Measurements from ENCODE around the gene GNA12. TPM values are rescaled to one million over a fixed set of nuclear protein-coding genes. Genes with fewer than 3 reads are reported as not detected.

GNA12 gene
- total RNA-seq, 2 experiments from 2014 or later: 19.5 to 22.6 TPM

GRCh38 chr7:2715341-2716231 lies 128.5 kb downstream of the GNA12 start:
- no peak overlapping the region for H3K4me3 Mint-ChIP-seq
- intact Hi-C loops (cut with DNase I, micrococcal nuclease): loop anchor here in 1 of 2 experiments (5.0 kb wide), 1 partner anchor 147 kb away; no protein-coding TSS in a partner anchor
- no peaks in the 10 kb centered on the region for H3K27me3 Mint-ChIP-seq
- no peaks in the 10 kb centered on the region for H3K9me3 Mint-ChIP-seq (ENCODE audit: low read depth)
- DNase-seq (peak; percentile 71), ATAC-seq (peak; percentile 63)
- H3K4me1 Mint-ChIP-seq: peaks cover 68% of the 10 kb centered on the region
- peak overlapping the region; percentile 44 for H3K27ac Mint-ChIP-seq
- CTCF ChIA-PET: interaction anchor here (0.5 to 1.7 kb wide), 7 partner anchors 17 to 264 kb away, joined by 3 to 8 read pairs (median 3); no protein-coding TSS in a partner anchor
- H3K36me3 Mint-ChIP-seq (ENCODE audit: low read depth): peaks cover 9% of the 10 kb centered on the region
- POLR2A ChIA-PET: interaction anchor here (0.9 to 1.3 kb wide), 2 partner anchors 17 to 43 kb away, joined by 3 read pairs; no protein-coding TSS in a partner anchor

- ATAC-seq (no peak), DNase-seq (no peak)
- peak overlapping the region; percentile 44 for H3K27ac Mint-ChIP-seq
- no peak overlapping the region for H3K4me3 Mint-ChIP-seq
- no peaks in the 10 kb centered on the region for H3K9me3 Mint-ChIP-seq (ENCODE audit: low read depth)
- ChIA-PET CTCF (interaction anchor here (1.3 kb wide), 2 partner anchors 33 to 264 kb away, joined by 3 read pairs; no protein-coding TSS in a partner anchor), POLR2A (no interaction called here)
- intact Hi-C loops (cut with DNase I, micrococcal nuclease): loop anchor here in 1 of 2 experiments (5.0 kb wide), 1 partner anchor 148 kb away; no protein-coding TSS in a partner anchor
- no peaks in the 10 kb centered on the region for H3K27me3 Mint-ChIP-seq
- peaks cover 9% of the 10 kb centered on the region for H3K36me3 Mint-ChIP-seq (ENCODE audit: low read depth)
- peaks cover 70% of the 10 kb centered on the region for H3K4me1 Mint-ChIP-seq
Observed at GRCh38 chr7:2714636-2715035, 129.5 kb downstream of the GNA12 start.

- no peaks in the 10 kb centered on the region for H3K9me3 Mint-ChIP-seq (ENCODE audit: low read depth)
- intact Hi-C loops (cut with DNase I, micrococcal nuclease): no loop called here
- POLR2A ChIA-PET: no interaction called here
- H3K4me3 Mint-ChIP-seq: no peak overlapping the region
- no peak for ATAC-seq
- H3K27ac Mint-ChIP-seq: no peak overlapping the region
- peaks cover 68% of the 10 kb centered on the region for H3K4me1 Mint-ChIP-seq
- no peak for DNase-seq
- peaks cover 9% of the 10 kb centered on the region for H3K36me3 Mint-ChIP-seq (ENCODE audit: low read depth)
- CTCF ChIA-PET: interaction anchor here (0.5 to 1.3 kb wide), 5 partner anchors 22 to 343 kb away, joined by 3 to 5 read pairs (median 3); no protein-coding TSS in a partner anchor
- no peaks in the 10 kb centered on the region for H3K27me3 Mint-ChIP-seq
Observed at GRCh38 chr7:2713978-2714377, 130.1 kb downstream of the GNA12 start.

GRCh38 chr7:2713370-2713769 lies 130.7 kb downstream of the GNA12 start:
- Mint-ChIP-seq H3K27me3 (no peaks in the 10 kb centered on the region), H3K27ac (no peak overlapping the region), H3K36me3 (ENCODE audit: low read depth) (peaks cover 7% of the 10 kb centered on the region), H3K4me3 (no peak overlapping the region), H3K9me3 (ENCODE audit: low read depth) (no peaks in the 10 kb centered on the region), H3K4me1 (peaks cover 62% of the 10 kb centered on the region)
- no peak for ATAC-seq
- intact Hi-C loops (cut with DNase I, micrococcal nuclease): no loop called here
- ChIA-PET POLR2A (no interaction called here), CTCF (interaction anchor here (0.7 to 1.3 kb wide), 7 partner anchors 11 to 537 kb away, joined by 3 to 7 read pairs (median 3); no protein-coding TSS in a partner anchor)
- DNase-seq: peak; percentile 26

- Mint-ChIP-seq H3K9me3 (ENCODE audit: low read depth) (no peaks in the 10 kb centered on the region), H3K4me3 (no peak overlapping the region), H3K36me3 (ENCODE audit: low read depth) (peaks cover 1% of the 10 kb centered on the region), H3K4me1 (peaks cover 51% of the 10 kb centered on the region), H3K27me3 (no peaks in the 10 kb centered on the region), H3K27ac (no peak overlapping the region)
- no peak for ATAC-seq
- CTCF ChIA-PET: interaction anchor here (4.4 kb wide), 1 partner anchor 13 kb away, joined by 42 read pairs; no protein-coding TSS in a partner anchor
- POLR2A ChIA-PET: no interaction called here
- intact Hi-C loops (cut with DNase I, micrococcal nuclease): no loop called here
- no peak for DNase-seq
Observed at GRCh38 chr7:2711895-2712675, 132.0 kb downstream of the GNA12 start.

GRCh38 chr7:2710901-2711551 lies 133.1 kb downstream of the GNA12 start:
- DNase-seq: peak; percentile 54

GRCh38 chr7:2710286-2710655 lies 133.8 kb downstream of the GNA12 start:
- ATAC-seq (peak; percentile 27), DNase-seq (peak; percentile 64)
- Mint-ChIP-seq H3K4me3 (peak overlapping the region; percentile 55), H3K27ac (peak overlapping the region; percentile 47), H3K36me3 (ENCODE audit: low read depth) (peaks cover 1% of the 10 kb centered on the region), H3K27me3 (no peaks in the 10 kb centered on the region), H3K9me3 (ENCODE audit: low read depth) (no peaks in the 10 kb centered on the region), H3K4me1 (peaks cover 32% of the 10 kb centered on the region)
- intact Hi-C loops (cut with DNase I, micrococcal nuclease): no loop called here
- ChIA-PET CTCF (interaction anchor here (0.5 to 4.4 kb wide), 50 partner anchors 9 to 1572 kb away, joined by 3 to 42 read pairs (median 4); no protein-coding TSS in a partner anchor), POLR2A (interaction anchor here (1.3 kb wide), 1 partner anchor 48 kb away, joined by 3 read pairs; no protein-coding TSS in a partner anchor)

More at GRCh38 chr7:2710901-2711551, 133.1 kb downstream of the GNA12 start:
- intact Hi-C loops (cut with DNase I, micrococcal nuclease): no loop called here
- Mint-ChIP-seq H3K36me3 (ENCODE audit: low read depth) (peaks cover 1% of the 10 kb centered on the region), H3K4me3 (no peak overlapping the region), H3K9me3 (ENCODE audit: low read depth) (no peaks in the 10 kb centered on the region), H3K4me1 (peaks cover 40% of the 10 kb centered on the region), H3K27me3 (no peaks in the 10 kb centered on the region), H3K27ac (peak overlapping the region; percentile 77)
- CTCF ChIA-PET: interaction anchor here (0.5 to 4.4 kb wide), 22 partner anchors 9 to 670 kb away, joined by 3 to 42 read pairs (median 5); no protein-coding TSS in a partner anchor
- ATAC-seq: peak; percentile 35
- POLR2A ChIA-PET: interaction anchor here (1.3 kb wide), 1 partner anchor 47 kb away, joined by 3 read pairs; no protein-coding TSS in a partner anchor

- Mint-ChIP-seq H3K9me3 (ENCODE audit: low read depth) (no peaks in the 10 kb centered on the region), H3K27me3 (no peaks in the 10 kb centered on the region), H3K27ac (peak overlapping the region; percentile 47), H3K4me3 (peak overlapping the region; percentile 55), H3K36me3 (ENCODE audit: low read depth) (peaks cover under 1% of the 10 kb centered on the region), H3K4me1 (peaks cover 27% of the 10 kb centered on the region)
- ChIA-PET CTCF (interaction anchor here (0.5 to 4.4 kb wide), 51 partner anchors 8 to 1571 kb away, joined by 3 to 42 read pairs (median 4); no protein-coding TSS in a partner anchor), POLR2A (interaction anchor here (0.6 to 1.3 kb wide), 2 partner anchors 49 to 290 kb away, joined by 3 to 5 read pairs; no protein-coding TSS in a partner anchor)
- peak; percentile 93 for ATAC-seq
- peak; percentile 90 for DNase-seq
- intact Hi-C loops (cut with DNase I, micrococcal nuclease): loop anchor here (1.0 kb wide), 2 partner anchors 38 to 258 kb away; no protein-coding TSS in a partner anchor
Observed at GRCh38 chr7:2709553-2710285, 134.4 kb downstream of the GNA12 start.

GRCh38 chr7:2708547-2709310 lies 135.4 kb downstream of the GNA12 start:
- CTCF ChIA-PET: interaction anchor here (0.6 to 4.4 kb wide), 17 partner anchors 10 to 303 kb away, joined by 3 to 42 read pairs (median 4); no protein-coding TSS in a partner anchor
- Mint-ChIP-seq H3K9me3 (ENCODE audit: low read depth) (no peaks in the 10 kb centered on the region), H3K27ac (no peak overlapping the region), H3K27me3 (no peaks in the 10 kb centered on the region), H3K36me3 (ENCODE audit: low read depth) (no peaks in the 10 kb centered on the region), H3K4me3 (no peak overlapping the region), H3K4me1 (peaks cover 21% of the 10 kb centered on the region)
- POLR2A ChIA-PET: interaction anchor here (0.5 to 0.6 kb wide), 2 partner anchors 277 to 289 kb away, joined by 3 to 5 read pairs; no protein-coding TSS in a partner anchor
- DNase-seq (no peak), ATAC-seq (no peak)
- intact Hi-C loops (cut with DNase I, micrococcal nuclease): loop anchor here (1.0 kb wide), 2 partner anchors 37 to 257 kb away; no protein-coding TSS in a partner anchor

All from activated CD4-positive, alpha-beta T cell treated with anti-CD3 and anti-CD28 coated beads for 36 hours (primary cell).